ENCODE data around the gene STK16.

Gene STK16

GRCh38 chr2:219279916-219280516 lies 34.7 kb downstream of the STK16 start:
- H3K9me3 ChIP-seq (ENCODE audit: control insufficient read depth, low read length) = no peaks in the 10 kb centered on the region
- H3K4me3 ChIP-seq (ENCODE audit: insufficient read depth, low read depth, low read length, poor library complexity, severe bottlenecking) = peak overlapping the region; percentile 61
- DNase-seq = no peak
- H3K36me3 ChIP-seq (ENCODE audit: control insufficient read depth, insufficient read depth, low read length) = peaks cover 47% of the 10 kb centered on the region
- peak overlapping the region; percentile 98 for H3K27ac ChIP-seq (ENCODE audit: insufficient read depth, low read length, poor library complexity, severe bottlenecking)
- H3K4me1 ChIP-seq (ENCODE audit: control insufficient read depth, insufficient read depth, low read length, poor library complexity, severe bottlenecking) = peaks cover 21% of the 10 kb centered on the region
- H3K27me3 ChIP-seq (replicated peaks; ENCODE audit: control insufficient read depth, insufficient read depth, low read length, poor library complexity, severe bottlenecking) = no peaks in the 10 kb centered on the region

- peak overlapping the region; percentile 98 for H3K27ac ChIP-seq (ENCODE audit: insufficient read depth, low read length, poor library complexity, severe bottlenecking)
- no peak for DNase-seq
Measured at GRCh38 chr2:219280651-219281050, 35.4 kb downstream of the STK16 start.

GRCh38 chr2:219281588-219281987 lies 36.3 kb downstream of the STK16 start:
- Histone ChIP-seq H3K27ac (ENCODE audit: insufficient read depth, low read length, poor library complexity, severe bottlenecking) (no peak overlapping the region), H3K4me1 (ENCODE audit: control insufficient read depth, insufficient read depth, low read length, poor library complexity, severe bottlenecking) (peaks cover 21% of the 10 kb centered on the region), H3K4me3 (ENCODE audit: insufficient read depth, low read depth, low read length, poor library complexity, severe bottlenecking) (no peak overlapping the region), H3K9me3 (ENCODE audit: control insufficient read depth, low read length) (no peaks in the 10 kb centered on the region), H3K27me3 (replicated peaks; ENCODE audit: control insufficient read depth, insufficient read depth, low read length, poor library complexity, severe bottlenecking) (no peaks in the 10 kb centered on the region), H3K36me3 (ENCODE audit: control insufficient read depth, insufficient read depth, low read length) (peaks cover 59% of the 10 kb centered on the region)
- no peak for DNase-seq

More at GRCh38 chr2:219280651-219281050, 35.4 kb downstream of the STK16 start:
- H3K4me1 ChIP-seq (ENCODE audit: control insufficient read depth, insufficient read depth, low read length, poor library complexity, severe bottlenecking) = peaks cover 21% of the 10 kb centered on the region
- H3K4me3 ChIP-seq (ENCODE audit: insufficient read depth, low read depth, low read length, poor library complexity, severe bottlenecking) = no peak overlapping the region
- no peaks in the 10 kb centered on the region for H3K27me3 ChIP-seq (replicated peaks; ENCODE audit: control insufficient read depth, insufficient read depth, low read length, poor library complexity, severe bottlenecking)
- H3K36me3 ChIP-seq (ENCODE audit: control insufficient read depth, insufficient read depth, low read length) = peaks cover 53% of the 10 kb centered on the region
- no peaks in the 10 kb centered on the region for H3K9me3 ChIP-seq (ENCODE audit: control insufficient read depth, low read length)

- DNase-seq = no peak
Measured at GRCh38 chr2:219282375-219282774, 37.1 kb downstream of the STK16 start.

GRCh38 chr2:219282943-219283581 lies 37.8 kb downstream of the STK16 start:
- Histone ChIP-seq H3K36me3 (ENCODE audit: control insufficient read depth, insufficient read depth, low read length) (peaks cover 62% of the 10 kb centered on the region), H3K27ac (ENCODE audit: insufficient read depth, low read length, poor library complexity, severe bottlenecking) (no peak overlapping the region)
- no peak for DNase-seq

More at GRCh38 chr2:219282375-219282774, 37.1 kb downstream of the STK16 start:
- Histone ChIP-seq H3K4me3 (ENCODE audit: insufficient read depth, low read depth, low read length, poor library complexity, severe bottlenecking) (no peak overlapping the region), H3K27me3 (replicated peaks; ENCODE audit: control insufficient read depth, insufficient read depth, low read length, poor library complexity, severe bottlenecking) (no peaks in the 10 kb centered on the region), H3K4me1 (ENCODE audit: control insufficient read depth, insufficient read depth, low read length, poor library complexity, severe bottlenecking) (peaks cover 21% of the 10 kb centered on the region), H3K27ac (ENCODE audit: insufficient read depth, low read length, poor library complexity, severe bottlenecking) (no peak overlapping the region), H3K36me3 (ENCODE audit: control insufficient read depth, insufficient read depth, low read length) (peaks cover 62% of the 10 kb centered on the region), H3K9me3 (ENCODE audit: control insufficient read depth, low read length) (no peaks in the 10 kb centered on the region)

GRCh38 chr2:219284501-219285372 lies 39.5 kb downstream of the STK16 start:
- Histone ChIP-seq H3K36me3 (ENCODE audit: control insufficient read depth, insufficient read depth, low read length) (peaks cover 62% of the 10 kb centered on the region), H3K4me1 (ENCODE audit: control insufficient read depth, insufficient read depth, low read length, poor library complexity, severe bottlenecking) (peaks cover 6% of the 10 kb centered on the region), H3K27ac (ENCODE audit: insufficient read depth, low read length, poor library complexity, severe bottlenecking) (no peak overlapping the region), H3K9me3 (ENCODE audit: control insufficient read depth, low read length) (no peaks in the 10 kb centered on the region), H3K27me3 (replicated peaks; ENCODE audit: control insufficient read depth, insufficient read depth, low read length, poor library complexity, severe bottlenecking) (no peaks in the 10 kb centered on the region), H3K4me3 (ENCODE audit: insufficient read depth, low read depth, low read length, poor library complexity, severe bottlenecking) (no peak overlapping the region)
- no peak for DNase-seq

More at GRCh38 chr2:219282943-219283581, 37.8 kb downstream of the STK16 start:
- Histone ChIP-seq H3K4me1 (ENCODE audit: control insufficient read depth, insufficient read depth, low read length, poor library complexity, severe bottlenecking) (peaks cover 14% of the 10 kb centered on the region), H3K9me3 (ENCODE audit: control insufficient read depth, low read length) (no peaks in the 10 kb centered on the region), H3K27me3 (replicated peaks; ENCODE audit: control insufficient read depth, insufficient read depth, low read length, poor library complexity, severe bottlenecking) (no peaks in the 10 kb centered on the region), H3K4me3 (ENCODE audit: insufficient read depth, low read depth, low read length, poor library complexity, severe bottlenecking) (no peak overlapping the region)

GRCh38 chr2:219285373-219285735 lies 40.1 kb downstream of the STK16 start:
- Histone ChIP-seq H3K27me3 (replicated peaks; ENCODE audit: control insufficient read depth, insufficient read depth, low read length, poor library complexity, severe bottlenecking) (no peaks in the 10 kb centered on the region), H3K27ac (ENCODE audit: insufficient read depth, low read length, poor library complexity, severe bottlenecking) (no peak overlapping the region), H3K36me3 (ENCODE audit: control insufficient read depth, insufficient read depth, low read length) (peaks cover 62% of the 10 kb centered on the region), H3K9me3 (ENCODE audit: control insufficient read depth, low read length) (no peaks in the 10 kb centered on the region), H3K4me1 (ENCODE audit: control insufficient read depth, insufficient read depth, low read length, poor library complexity, severe bottlenecking) (peaks cover under 1% of the 10 kb centered on the region), H3K4me3 (ENCODE audit: insufficient read depth, low read depth, low read length, poor library complexity, severe bottlenecking) (no peak overlapping the region)
- no peak for DNase-seq

GRCh38 chr2:219285894-219286425 lies 40.7 kb downstream of the STK16 start:
- H3K36me3 ChIP-seq (ENCODE audit: control insufficient read depth, insufficient read depth, low read length) = peaks cover 55% of the 10 kb centered on the region
- no peaks in the 10 kb centered on the region for H3K4me1 ChIP-seq (ENCODE audit: control insufficient read depth, insufficient read depth, low read length, poor library complexity, severe bottlenecking)
- H3K27me3 ChIP-seq (replicated peaks; ENCODE audit: control insufficient read depth, insufficient read depth, low read length, poor library complexity, severe bottlenecking) = no peaks in the 10 kb centered on the region
- H3K27ac ChIP-seq (ENCODE audit: insufficient read depth, low read length, poor library complexity, severe bottlenecking) = no peak overlapping the region
- no peaks in the 10 kb centered on the region for H3K9me3 ChIP-seq (ENCODE audit: control insufficient read depth, low read length)
- DNase-seq = no peak
- H3K4me3 ChIP-seq (ENCODE audit: insufficient read depth, low read depth, low read length, poor library complexity, severe bottlenecking) = no peak overlapping the region

- H3K4me1 ChIP-seq (ENCODE audit: control insufficient read depth, insufficient read depth, low read length, poor library complexity, severe bottlenecking) = no peaks in the 10 kb centered on the region
- DNase-seq = no peak
Measured at GRCh38 chr2:219286436-219287115, 41.3 kb downstream of the STK16 start.

More at GRCh38 chr2:219286436-219287115, 41.3 kb downstream of the STK16 start:
- no peak overlapping the region for H3K27ac ChIP-seq (ENCODE audit: insufficient read depth, low read length, poor library complexity, severe bottlenecking)
- peaks cover 49% of the 10 kb centered on the region for H3K36me3 ChIP-seq (ENCODE audit: control insufficient read depth, insufficient read depth, low read length)
- no peaks in the 10 kb centered on the region for H3K9me3 ChIP-seq (ENCODE audit: control insufficient read depth, low read length)
- H3K4me3 ChIP-seq (ENCODE audit: insufficient read depth, low read depth, low read length, poor library complexity, severe bottlenecking) = no peak overlapping the region
- no peaks in the 10 kb centered on the region for H3K27me3 ChIP-seq (replicated peaks; ENCODE audit: control insufficient read depth, insufficient read depth, low read length, poor library complexity, severe bottlenecking)
